GM12873 (cell line): ENCODE data around the gene ASCL2.

ENCODE experiments used
- TF ChIP-seq, protein P1 (sequence below): IDR thresholded peaks from 2 replicates; pipeline ENCODE4 v1.5.1; 2012; ENCODE audit warnings: low read depth, mild to moderate bottlenecking, moderate library complexity, low read length, control low read depth; ENCODE audit not compliant: insufficient read depth; ENCODE audit errors: missing control alignments

The ASCL2 gene

GRCh38 chr11:2302896-2303626 lies 32.7 kb upstream of the ASCL2 start:
- TF ChIP-seq, protein P1, sequence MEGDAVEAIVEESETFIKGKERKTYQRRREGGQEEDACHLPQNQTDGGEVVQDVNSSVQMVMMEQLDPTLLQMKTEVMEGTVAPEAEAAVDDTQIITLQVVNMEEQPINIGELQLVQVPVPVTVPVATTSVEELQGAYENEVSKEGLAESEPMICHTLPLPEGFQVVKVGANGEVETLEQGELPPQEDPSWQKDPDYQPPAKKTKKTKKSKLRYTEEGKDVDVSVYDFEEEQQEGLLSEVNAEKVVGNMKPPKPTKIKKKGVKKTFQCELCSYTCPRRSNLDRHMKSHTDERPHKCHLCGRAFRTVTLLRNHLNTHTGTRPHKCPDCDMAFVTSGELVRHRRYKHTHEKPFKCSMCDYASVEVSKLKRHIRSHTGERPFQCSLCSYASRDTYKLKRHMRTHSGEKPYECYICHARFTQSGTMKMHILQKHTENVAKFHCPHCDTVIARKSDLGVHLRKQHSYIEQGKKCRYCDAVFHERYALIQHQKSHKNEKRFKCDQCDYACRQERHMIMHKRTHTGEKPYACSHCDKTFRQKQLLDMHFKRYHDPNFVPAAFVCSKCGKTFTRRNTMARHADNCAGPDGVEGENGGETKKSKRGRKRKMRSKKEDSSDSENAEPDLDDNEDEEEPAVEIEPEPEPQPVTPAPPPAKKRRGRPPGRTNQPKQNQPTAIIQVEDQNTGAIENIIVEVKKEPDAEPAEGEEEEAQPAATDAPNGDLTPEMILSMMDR, result no peak

DNA sequence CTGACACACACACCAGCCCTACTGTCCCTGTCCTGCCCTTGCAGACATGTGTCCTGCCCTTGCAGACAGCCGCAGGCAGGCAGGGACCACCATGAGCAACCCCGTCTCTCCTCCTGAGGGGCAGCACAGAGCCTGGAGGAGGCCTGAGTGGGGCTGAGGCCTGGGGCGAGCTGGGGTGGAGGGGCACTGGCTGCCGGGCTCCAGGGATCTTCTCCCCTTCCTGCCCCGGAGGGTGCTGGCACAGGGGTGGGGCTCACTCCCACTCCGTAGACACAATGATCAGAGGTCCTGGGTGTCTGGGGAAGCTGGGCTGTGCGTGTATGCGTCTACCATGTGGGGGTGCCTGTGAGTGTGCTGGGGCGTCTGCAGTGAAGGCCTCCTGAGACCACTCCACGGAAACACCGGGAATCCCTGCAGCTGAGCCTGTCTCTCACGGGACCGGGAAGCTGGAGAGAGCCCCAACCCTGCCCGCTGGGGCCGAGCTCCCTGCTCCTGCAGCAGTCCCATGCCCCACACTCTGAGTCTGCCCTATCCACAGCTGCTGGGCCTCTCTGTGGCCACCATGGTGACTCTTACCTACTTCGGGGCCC lies 32.0 kb upstream of the ASCL2 start:
- TF ChIP-seq, protein P1, result no peak

DNA sequence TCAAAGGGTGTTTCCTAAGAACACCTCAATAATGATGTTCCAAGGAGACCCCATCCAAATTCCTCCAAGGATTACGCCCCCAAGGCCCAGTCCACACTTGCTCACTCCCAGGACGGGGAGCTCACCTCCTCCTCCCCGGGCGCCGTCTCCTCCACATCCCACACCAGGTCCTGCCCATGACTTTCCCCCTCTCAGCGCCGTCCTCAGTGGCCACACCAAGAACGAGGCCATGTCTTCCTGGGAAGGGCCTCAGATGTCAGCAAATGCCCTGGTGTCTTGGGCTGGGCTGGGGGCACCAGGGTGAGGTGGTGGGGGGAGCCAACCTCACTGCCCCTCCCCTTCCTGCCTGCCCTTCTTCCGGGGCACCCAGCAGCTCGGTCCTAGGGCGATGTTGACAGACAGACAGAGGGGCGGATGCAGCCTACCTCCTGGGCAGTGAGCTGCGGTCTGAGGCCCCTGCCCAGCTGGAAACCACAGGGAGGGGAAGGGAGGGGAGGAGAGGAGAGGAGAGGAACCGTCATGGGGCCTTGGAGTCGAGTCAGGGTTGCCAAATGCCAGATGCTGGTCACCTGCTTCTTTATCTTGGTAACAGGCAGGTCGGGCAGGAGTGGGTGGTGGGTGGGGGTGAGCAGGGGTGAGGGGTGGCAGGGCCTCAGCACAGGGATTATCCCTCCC lies 31.4 kb upstream of the ASCL2 start, which contains the start of the genes C11orf21 and TSPAN32:
C11orf21 (minus strand) TSS at position 288 of the 675 bp plus-strand sequence; CDS start at position 178, 110 bp downstream.
TSPAN32 (plus strand) TSS at position 383 of the 675 bp plus-strand sequence; CDS start at position 520, 137 bp downstream.
- TF ChIP-seq, protein P1, result no peak

DNA sequence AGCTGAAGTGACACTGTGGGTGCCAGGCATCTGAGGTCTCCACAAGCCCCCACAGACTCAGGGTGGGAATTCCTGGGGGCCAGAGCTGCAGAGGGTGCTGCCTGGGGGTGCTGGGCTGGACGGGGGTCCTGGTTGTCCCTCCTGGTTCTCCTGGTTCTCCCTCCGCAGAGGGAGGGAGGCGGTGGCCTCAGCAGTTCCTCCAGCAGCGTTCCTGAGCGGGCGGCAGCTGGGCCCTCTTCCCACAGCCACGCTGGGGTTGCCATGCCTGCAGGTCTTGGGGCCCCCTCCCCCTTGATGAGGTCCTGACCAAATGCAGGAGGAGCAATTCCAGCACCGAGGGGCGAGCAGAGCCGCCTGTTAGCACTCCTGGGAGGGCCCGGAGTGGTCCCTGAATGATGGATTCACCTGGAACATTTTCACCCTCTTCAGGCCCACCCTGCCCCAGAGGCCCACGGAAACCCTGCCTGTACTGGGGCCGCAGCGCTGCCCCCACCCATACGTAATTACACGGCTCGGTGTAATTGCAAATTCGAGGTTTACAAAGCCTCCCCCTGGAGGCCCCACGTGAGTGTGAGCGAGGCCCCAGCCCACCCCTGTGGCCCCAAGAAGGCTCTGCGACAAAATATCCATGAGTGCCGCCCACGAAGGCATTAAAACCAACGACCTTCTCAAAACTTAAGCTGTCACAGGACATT lies 30.7 kb upstream of the ASCL2 start:
- TF ChIP-seq, protein P1, result no peak

DNA sequence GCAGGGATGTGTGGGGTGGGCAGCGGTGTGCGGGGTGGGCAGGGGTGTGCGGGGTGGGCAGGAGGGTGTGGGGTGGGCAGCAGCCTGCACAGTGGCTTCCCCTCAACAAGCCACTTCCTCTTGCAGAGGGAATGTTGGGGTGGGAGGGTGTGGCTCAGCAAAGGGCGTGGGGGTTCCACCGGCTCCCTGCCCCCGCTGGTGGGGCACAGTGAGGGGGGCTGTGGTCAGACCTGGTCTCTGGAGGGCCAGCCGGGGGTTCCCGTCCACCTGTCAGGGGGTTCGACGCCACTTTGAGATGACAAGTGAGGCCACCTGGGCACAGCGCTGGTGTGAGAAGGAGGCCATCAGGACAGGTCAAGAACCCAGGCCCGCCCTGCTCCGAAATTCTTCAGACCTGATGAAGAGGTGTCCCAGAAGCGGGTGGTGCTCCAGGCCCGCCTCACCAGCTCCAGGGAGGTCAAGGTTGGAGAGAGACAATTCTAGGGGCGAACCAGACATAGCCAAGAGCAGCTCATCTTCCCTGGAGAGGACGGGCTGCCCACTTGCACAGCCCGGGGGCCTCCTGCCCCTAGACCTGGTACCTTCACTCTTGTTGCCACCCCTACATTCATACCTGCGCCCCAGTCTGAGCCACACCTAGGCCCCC lies 30.0 kb upstream of the ASCL2 start:
- TF ChIP-seq, protein P1, result no peak

GRCh38 chr11:2299773-2300172 lies 29.4 kb upstream of the ASCL2 start:
- TF ChIP-seq, protein P1, result no peak
